ENCODE results near the gene GTF2F1.
A peak's percentile ranks its signal among the peaks of the same experiment; 100 is the strongest.
"Not testable (repeated sequence)": the region's sequence is repeated elsewhere in the genome, so short reads cannot be mapped to it uniquely, and the experiment has no call there.

Gene GTF2F1

DNA sequence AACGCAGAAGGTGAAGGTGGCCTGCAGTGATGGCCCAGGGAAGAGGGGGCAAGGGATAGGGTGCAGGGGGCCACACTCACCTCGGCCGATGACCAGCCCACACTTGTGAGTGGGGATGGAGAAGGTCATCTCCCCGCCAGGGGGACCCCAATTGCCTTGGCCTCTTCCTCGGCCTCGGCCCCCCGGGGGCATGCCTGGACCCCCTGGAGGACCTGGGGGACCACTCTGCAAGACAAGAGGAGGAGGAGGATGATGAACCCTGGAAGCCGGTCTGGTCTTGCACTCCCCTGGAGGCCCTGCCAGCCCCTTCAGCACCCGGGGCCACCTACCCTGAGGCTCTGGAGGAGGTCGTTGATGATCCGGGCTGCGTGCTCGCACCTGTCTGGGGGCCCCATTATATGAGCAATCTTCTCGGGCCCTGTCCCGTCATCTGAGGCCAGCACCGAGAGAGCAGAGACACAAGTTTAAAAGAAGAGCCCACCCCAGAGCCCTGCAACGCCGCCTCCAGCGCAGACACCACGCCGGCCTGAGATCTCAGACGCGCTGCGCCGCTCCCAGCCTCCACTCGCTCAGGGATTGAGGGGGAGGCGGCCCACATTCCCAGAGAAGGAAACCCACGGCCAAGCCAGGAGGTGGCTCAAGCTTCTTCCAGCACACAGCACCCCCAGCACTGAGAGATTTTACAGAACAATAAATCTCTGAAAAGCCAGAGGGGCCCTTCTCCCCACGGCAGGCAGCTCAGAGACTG, 23.9 kb upstream of the GTF2F1 start:
- DNase-seq, result no peak

DNA sequence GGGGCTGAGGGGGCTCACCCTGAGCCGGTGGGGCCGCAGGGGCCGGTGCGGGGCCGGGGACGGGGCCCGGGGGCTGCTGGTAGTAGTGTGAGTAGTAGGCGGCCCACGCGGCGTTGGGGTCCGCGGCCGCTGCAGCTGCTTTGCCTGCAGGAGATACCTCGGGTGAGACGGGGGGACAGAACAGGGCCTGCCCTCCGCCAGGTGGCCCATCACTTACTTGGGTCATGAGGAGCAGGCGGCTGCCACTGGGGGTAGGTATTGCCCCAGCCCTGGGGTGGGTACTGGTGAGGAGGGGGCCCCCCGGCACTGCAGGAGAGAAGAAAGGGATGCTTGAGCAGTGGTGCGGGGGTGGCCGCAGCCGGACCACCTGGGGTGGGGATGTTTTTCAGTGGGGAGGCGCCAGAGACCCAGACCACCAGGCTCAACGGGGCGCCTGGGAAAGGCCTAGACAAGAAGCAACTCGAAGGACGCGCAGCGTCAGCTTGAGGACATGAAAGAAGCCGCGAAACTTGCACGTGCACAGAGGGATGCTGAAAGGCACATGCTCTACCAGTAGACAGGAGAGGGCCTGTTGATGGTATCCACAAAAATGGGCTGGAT, 22.7 kb upstream of the GTF2F1 start:
- DNase-seq, result no peak

DNA sequence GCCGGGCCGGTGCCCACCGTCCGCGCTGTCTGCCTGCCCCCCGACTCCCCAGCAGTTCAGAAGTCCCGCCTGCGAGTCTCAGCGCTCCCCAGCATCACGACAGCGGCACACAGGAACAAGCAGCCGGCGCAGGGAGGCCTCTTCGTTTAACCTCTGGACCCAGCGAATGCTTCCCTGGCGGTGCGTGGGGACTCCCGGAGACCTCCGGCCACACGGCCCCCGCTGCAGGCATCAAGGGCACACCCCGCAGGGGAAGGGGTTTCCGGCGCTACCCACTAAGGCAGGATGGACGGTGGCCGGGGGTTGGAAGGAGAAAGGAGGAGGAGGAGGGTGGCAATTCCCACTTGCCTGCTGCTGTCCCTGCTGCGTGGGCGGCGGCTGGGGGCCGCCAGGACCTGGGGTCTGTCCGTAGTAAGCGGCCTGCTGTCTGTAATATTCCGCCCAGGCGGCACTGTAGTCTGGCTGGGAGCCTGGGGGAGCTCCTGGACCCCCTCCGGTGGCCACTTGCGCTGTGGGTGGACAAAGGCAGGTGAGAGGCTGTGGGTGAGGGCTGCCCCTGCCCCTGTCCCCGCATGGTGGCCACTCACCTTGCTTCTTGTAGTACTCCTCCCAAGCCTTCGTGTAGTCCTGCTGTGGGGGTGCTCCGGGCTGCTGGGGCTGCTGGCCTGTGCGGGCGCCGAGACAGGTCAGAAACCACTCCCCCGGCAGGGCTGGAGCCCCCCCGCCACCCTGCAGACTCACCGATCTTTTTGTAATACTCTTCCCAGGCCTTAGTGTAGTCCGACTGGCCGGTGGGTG, 22.0 kb upstream of the GTF2F1 start:
- DNase-seq, result no peak

DNA sequence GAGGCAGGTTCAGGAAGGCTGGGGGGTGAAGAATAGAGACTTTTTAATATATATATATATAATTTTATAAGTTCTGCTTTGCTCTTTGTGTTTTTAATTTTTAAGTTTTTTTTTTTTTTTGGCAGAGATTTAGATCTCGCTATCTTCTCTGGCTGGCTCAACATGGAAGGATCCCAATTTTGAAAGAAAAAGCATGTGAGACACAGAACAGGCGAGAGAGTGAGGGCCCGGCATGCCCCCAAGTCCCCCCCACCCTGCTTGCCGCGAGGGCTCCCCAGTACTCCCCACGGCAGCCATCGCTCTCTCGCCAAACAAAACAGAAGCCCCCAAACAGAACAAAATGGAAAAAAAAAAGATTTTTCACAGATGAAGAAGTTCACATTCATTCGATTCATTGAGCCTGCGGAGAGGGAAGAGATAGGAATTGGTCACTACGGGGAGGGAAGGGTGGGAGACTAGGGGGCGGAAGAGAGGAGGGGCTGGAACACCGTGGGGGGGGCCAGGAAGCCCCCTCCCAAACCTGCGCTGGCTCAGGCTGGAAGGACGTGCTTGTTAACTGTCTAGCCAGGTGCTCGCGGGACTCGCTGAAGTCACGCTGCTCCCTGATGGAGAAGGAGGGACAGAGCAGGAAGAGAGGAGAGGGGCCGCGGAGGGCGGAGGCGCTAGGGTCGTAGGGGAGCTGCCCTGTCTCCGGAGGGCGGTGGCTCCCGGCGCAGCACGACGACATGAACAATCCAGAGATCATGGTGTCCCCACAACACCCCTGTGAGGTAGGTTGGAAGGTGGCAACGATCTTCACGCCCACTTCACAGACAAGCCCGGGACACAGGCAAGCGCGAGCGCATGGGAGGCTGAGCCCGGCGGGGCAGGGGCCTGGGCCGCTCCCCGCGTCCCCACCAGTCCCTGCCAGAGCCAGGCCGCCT, 21.0 kb upstream of the GTF2F1 start:
- no peak for DNase-seq

DNA sequence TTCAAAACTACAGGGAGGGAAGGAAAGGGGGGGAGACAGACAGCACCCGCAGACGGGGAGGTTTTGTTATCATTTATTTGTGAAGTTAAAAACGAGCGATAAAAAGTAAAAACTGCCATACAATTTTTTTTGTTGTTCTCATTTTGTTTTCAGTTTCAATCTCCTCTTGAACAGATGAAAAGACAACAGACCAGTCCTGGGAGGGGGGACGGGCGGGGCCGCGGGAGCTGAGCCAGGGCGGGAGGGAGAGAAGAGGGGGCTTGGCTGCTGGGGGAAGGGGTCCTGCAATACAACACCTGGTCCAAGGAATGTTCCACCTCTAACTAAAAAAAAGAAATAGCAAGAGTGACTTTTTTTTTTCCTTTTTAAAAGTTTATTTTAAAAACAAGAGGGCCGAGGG, 20.3 kb upstream of the GTF2F1 start:
- no peak for DNase-seq

DNA sequence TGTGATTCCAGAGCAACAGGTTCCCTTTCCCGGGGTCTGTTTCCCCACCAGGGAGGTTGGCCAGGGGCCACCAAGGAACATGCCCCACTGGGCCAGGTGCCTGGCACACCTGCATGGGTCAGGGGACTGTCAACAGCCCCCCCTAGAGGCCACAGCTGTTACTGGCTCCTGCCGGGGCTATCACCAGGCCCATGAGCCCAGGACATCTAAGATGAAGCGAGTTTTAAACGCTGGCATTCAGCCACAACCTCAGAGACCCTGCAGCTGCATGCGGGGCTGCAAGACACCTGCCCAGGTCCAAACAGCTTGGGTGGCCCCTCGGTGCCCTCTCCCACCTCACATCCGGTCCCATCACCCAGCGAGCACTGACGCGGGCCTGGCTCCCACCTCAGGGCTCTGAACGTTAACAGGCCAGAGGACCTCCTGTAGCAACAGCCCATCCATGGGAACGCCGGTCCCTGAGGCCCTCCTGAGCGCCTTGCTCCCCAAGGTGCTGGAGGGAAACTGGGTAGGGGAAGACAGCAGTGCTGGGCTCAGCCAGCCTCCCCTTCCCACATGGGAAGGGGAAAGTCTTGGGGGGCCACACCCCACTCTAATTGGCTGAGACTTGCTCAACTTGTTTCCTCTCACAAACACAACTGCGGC, 19.6 kb upstream of the GTF2F1 start:
- peak; percentile 57 for DNase-seq

DNA sequence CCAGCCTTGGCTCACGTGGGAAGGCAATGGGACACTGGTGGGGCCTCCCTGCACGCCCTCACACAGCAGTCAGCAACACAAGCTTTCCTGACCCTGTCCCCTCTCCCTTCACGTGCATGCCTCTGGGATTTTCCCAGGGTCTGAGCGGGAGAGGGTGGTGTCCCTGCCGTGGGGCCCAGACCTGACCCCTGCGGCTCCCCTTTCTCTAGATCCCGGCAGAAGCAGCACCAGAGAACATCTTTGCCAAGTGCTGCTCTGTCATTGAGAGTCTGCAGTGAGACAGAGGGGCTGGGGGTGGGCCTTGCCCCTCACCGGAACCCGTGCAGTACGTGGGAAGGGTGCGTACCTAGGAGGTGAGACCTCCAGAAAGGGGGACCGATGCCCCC, 19.1 kb upstream of the GTF2F1 start:
- DNase-seq, result no peak

DNA sequence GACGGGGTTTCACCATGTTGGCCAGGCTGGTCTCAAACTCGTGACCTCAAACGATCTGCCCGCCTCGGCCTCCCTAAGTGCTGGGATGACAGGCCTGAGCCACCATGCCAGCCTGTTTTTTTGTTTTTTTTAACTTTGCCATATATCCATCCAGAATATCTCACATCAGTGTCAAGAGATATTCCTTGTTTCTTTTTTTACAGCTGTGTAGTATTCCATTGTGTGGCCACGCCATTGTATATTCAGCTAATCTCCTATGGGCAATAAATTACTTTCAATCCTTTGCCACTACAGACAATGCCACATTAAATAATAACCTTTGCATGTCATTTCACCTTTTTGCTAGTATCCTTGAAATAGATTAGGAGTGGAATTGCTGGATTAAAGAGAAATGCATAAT, 16.4 kb upstream of the GTF2F1 start:
- DNase-seq, result no peak

DNA sequence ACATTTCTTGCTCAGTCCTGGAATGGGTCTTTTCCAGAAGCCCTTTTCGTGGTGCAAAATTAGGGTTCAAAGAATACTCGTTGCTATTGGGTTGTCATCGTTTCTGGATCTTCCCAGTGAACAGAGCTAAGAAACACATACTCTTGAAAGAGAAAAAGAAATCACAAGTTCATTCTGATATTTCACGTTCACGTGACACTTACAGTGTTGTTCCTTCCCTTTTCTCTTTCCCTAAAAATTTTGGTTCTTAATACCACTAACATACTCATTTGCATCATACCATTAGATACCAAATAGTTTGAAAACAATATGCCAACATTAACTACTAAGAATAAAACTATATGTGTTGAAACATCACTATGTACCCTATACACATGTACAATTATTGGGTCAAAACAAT, 13.4 kb upstream of the GTF2F1 start:
- no peak for DNase-seq

DNA sequence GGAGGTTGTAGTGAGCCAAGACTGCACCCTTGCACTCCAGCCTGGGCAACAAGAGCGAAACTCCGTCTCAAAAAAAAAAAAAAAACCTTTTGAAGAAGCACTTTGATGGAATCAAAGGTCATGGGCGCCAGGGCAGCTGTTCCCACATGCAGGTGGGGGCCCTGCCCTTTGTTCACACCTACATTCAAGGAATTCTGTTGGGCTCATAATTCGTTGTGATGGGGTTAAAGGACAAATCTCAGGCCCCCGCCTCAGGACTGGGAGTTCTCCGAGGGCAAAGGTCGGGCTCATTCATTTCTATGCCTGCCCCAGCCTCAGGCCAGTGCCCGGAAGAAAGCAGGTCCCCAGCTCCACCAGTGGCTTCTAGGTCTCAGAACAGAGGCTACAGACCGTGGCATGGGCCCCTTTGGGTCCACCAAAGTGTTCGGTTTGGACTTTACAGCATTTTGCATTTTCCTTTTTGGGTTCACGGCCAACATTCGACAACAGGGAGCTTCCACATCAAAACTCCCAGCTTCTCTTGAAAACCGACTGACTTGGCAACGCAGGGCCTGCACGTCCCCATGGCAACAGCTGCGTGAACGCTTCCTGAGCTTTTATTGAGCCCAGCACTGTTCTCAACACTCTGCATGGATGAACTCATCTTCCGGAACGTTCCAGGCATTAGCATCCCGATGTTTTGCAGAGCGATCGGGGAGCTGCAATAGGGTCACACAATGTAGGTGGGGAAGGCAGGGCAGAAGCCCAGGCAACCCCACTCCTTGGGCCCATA, 10.1 kb upstream of the GTF2F1 start:
- DNase-seq, result no peak

DNA sequence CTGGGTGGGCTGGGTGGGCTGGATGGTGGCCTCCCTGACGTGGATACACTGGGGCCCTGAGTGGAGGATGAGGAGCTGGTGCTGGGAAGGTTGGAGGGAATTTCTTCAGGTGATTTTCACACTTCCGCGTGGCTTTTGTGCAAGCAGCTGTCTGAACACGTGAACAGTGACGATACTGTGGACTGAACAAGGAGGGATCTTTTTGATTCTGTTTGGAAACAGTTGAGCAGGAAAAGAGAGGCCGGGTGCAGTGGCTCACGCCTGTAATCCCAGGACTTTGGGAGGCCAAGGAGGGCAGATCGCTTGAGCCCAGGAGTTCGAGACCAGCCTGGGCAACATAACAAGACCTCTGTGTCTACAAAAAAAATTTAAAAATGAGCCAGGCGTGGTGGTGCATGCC, 9.1 kb upstream of the GTF2F1 start:
- no peak for DNase-seq

DNA sequence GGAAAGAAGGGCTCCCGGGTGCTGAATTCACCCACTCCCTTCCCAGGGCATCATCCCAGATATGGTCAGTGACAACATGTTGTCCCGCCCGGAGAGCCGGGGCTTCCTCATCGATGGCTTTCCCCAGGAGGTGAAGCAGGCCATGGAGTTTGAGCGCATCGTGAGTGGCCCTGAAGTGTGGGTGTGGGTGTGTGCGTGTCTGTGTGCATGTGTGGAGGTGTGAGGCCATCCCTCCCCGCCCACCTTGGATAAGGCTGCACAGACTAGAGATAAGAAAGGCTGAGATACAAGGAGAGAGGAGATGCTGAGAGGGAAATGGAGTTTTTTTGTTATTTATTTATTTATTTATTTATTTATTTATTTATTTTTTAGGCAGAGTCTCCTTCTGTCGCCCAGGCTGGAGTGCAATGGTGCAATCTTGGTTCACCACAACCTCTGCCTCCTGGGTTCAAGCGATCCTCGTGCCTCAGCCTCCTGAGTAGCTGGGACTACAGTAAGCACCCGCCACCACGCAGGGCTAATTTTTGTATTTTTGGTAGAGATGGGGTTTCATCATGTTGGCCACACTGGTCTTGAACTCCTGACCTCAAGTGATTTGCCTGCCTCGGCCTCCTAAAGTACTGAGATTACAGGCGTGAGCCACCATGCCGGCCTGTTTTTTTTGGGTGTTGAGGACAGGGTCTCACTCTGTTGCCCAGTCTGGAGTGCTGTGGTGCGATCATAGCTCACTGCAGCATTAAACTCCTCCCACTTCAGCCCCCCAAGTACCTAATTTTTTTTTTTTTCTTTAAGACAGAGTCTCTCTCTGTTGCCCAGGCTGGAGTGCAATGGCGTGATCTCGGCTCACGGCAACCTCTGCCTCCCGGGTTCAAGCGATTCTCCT, 7.3 kb upstream of the GTF2F1 start:
- DNase-seq, result not testable (repeated sequence)

DNA sequence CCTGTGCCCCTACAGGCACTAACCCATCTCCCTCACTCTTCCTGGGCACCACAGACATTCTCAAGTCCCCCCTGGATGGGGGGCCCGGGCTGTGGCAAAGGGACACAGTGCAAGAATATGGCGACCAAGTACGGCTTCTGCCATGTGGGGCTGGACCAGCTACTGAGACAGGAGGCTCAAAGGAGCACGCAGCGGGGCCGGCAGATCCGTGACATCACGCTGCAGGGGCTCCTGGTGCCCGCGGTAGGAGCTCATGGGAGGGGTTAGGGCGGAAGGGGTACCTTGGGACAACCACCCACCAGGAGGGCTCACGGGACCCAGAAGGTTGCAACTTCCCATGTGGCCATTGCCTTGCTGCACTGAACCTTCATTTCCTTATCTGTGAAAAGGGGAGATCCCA, 3.3 kb upstream of the GTF2F1 start:
- no peak for DNase-seq

DNA sequence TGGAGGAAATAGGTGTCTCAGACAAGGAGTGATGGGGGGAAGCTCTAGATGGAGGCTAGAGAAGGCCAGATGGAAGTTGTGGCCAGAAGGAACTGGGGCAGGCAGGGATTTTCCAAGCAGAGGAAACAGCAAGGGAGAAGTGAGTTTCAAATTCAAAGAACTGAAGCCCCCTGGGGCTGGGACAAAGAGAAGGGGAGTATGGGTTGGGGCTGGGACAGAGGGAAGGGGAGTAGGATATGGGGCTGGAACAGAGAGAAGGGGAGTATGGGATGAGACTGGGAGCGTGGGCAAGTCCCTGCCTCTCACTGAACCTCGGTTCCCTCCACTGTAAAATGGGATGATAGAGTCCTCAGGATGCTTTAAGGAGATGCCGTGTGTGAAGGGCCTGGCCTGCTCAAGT, 1.9 kb upstream of the GTF2F1 start:
- no peak for DNase-seq

DNA sequence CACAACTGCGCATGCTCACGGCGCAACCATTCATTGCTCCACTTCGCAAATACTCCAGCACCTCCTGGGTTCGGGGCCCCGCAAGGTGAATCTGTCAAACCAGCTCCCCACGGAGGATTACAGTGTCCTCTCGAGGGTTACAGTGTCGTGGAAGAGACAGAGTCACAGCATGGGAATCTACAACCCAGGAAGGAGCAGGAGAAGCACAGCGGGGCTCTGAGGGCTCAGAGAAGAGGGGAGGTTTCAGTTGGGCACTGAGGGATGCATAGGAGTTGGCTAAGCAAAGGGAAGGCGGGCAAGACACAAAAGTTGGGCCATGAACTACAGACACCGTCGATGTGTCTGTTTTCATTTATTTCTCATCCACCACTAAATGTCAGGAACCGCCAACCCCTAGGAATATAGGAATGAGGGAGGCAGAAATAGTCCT, 1.0 kb upstream of the GTF2F1 start:
- peak; percentile 75 for DNase-seq

DNA sequence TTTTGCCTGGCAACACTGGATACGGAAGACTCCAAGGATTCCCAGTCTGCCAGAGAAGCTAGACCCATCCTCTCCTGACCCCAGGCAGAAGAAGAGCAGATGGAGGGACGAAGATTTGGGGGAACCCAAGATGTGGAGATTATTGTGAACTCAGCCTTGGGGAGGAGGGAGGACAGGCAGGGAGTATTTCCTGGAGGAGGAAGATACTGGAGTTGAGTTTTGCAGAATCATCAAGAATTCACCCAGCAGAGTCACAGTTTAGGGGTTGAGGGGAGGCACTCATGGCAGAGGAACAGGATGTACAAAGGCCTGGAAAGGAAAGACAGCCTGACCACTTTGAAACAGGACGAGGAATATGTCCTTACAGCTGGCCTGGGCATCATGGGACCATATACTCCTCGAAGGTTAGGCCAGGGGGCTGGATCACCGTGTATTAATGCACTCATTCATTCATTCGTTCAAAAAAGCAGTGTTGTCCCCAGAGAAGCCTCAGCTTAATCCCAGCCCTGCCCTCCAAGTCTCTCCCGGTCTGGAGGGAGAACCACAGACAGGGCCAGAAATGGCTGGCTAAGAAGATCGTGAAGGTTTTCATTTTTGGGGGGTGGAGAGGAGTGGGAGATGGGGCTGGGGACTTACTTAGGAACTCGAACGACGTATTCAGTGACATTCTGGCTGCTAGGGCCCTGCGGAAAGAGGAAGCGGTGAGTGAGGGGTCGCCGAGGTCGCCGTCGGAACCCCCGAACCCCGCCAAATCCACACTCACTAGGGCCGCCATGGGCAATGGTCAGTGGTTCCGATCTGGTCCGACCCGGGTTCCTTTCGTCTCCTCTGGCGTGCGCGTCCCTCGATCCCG, 517 bp downstream of the GTF2F1 start:
- DNase-seq, result no peak

DNA sequence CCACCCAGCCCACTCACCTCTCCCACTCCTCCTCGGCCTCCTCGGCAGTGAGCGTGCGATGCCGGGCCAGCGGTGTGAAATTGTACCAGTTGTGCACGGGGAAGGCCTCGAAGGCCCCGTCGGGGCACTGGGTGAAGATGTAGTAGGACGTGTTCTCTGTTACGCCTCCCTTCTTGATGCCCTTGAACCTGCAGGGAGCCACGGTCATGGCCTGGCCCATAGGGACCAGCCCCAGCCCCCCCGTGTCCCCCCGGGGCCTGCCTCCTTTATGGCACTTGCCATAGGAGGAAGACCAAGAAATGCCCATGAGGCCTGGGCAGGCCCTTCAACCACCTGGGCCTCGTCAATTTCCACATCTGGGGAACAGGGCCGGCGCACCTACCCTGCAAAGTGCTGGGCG, 5.6 kb downstream of the GTF2F1 start:
- no peak for DNase-seq

DNA sequence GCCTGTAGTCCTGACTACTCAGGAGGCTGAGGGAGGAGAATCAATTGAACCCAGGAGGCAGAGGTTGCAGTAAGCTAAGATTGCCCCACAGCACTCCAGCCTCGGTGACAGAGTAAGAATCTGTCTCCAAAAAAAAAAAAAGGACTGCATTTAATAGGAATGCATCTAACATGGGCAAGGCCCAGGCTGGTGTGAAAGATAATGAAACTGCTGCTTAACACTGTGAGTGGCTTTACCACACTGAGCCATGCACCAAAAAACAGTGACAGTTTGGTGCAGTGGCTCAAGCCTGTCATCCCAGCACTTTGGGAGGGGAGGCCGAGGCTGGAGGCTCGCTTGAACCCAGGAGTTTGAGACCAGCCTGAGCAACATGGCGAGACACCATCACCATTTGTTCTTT, 8.6 kb downstream of the GTF2F1 start:
- no peak for DNase-seq

DNA sequence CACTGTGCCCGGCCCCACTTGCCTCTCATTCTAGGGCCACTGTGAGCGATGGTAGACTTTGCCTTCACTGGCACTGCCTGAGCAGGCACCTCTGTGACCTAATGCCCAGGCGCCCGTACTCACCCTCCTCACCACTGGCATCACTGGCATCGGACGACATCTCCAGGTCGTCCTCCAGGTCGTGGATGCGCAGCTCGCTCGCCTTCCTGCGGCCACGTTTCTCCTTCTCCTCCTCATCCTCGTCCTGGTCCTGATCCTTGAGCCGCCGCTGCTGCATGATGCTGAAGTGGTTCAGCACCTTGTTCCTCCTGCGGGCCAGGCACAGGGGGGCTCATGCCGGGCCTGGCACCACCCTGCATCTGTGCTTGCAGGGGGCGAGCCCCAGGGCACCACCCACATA, 9.8 kb downstream of the GTF2F1 start:
- DNase-seq, result no peak
